Measurements from ENCODE around the gene ARCN1. TPM values are rescaled to one million over a fixed set of nuclear protein-coding genes. Genes with fewer than 3 reads are reported as not detected.

Gene ARCN1
- total and polyA plus RNA-seq, 11 donors = 53.1 to 127 (median 99.6) TPM

- peak overlapping the region; percentile 68 to 96 (median 82) for H3K4me3 ChIP-seq
- peaks cover 0 to 32% (median 12%) of the 10 kb centered on the region in 12 donors for H3K4me1 ChIP-seq
- WGBS, 4 donors = 5 to 26% (median 5%) methylated on average over 6 to 31 of the region's 31 CpGs
- intact Hi-C loops (cut with DNase I) = no loop called here
- TF ChIP-seq CTCF (IDR thresholded peaks at IDR 0.05) (no peak), POLR2A (IDR thresholded peaks at IDR 0.05) (no peak)
- DNase-seq (peak in 1 of 5 donors; percentile 33), ATAC-seq (no peak)
- H3K27me3 ChIP-seq = peaks cover 0 to 5% (median 0%) of the 10 kb centered on the region in 9 donors
- H3K36me3 ChIP-seq = peaks cover 0 to 5% (median under 1%) of the 10 kb centered on the region in 9 donors
- peak overlapping the region in 11 of 12 donors; percentile 11 to 83 (median 67) for H3K27ac ChIP-seq
- no peaks in the 10 kb centered on the region for H3K9me3 ChIP-seq
Measured at GRCh38 chr11:118530180-118530682, 42.0 kb upstream of the ARCN1 start.

- peaks cover 0 to 2% (median 0%) of the 10 kb centered on the region in 9 donors for H3K36me3 ChIP-seq
- H3K9me3 ChIP-seq = no peaks in the 10 kb centered on the region
- H3K27me3 ChIP-seq = peaks cover 0 to 5% (median 0%) of the 10 kb centered on the region in 9 donors
- H3K4me3 ChIP-seq = peak within 1 kb of the TSS; percentile 68 to 96 (median 82)
- peaks cover 0 to 32% (median 12%) of the 10 kb centered on the region in 12 donors for H3K4me1 ChIP-seq
- DNase-seq (peak; percentile 64 to 82 (median 69)), ATAC-seq (peak; percentile 60 to 85 (median 82))
- peak within 1 kb of the TSS in 11 of 12 donors; percentile 11 to 83 (median 67) for H3K27ac ChIP-seq
- TF ChIP-seq POLR2A (IDR thresholded peaks at IDR 0.05) (peak in 1 of 2 donors; percentile 27), CTCF (IDR thresholded peaks at IDR 0.05) (no peak)
- WGBS, 4 donors = 2 to 3% (median 2%) methylated on average over 56 to 94 of the region's 94 CpGs
- intact Hi-C loops (cut with DNase I) = no loop called here
Measured at GRCh38 chr11:118530683-118531596, 41.3 kb upstream of the ARCN1 start, which contains the start of gene TMEM25. Gene TMEM25, plus strand, starts transcription at chr11:118531192. Its CDS starts 610 bp downstream, at chr11:118531802.

- intact Hi-C loops (cut with DNase I) = no loop called here
- WGBS, 4 donors = 21 to 40% (median 31%) methylated on average over 9 to 12 of the region's 12 CpGs
Measured at GRCh38 chr11:118531597-118532084, 40.6 kb upstream of the ARCN1 start.

More at GRCh38 chr11:118531597-118532084, 40.6 kb upstream of the ARCN1 start:
- Histone ChIP-seq H3K36me3 (peaks cover 0 to under 1% (median 0%) of the 10 kb centered on the region in 9 donors), H3K4me3 (peak overlapping the region in 10 of 12 donors; percentile 68 to 96 (median 82)), H3K27ac (peak overlapping the region in 4 of 12 donors; percentile 74 to 83 (median 80)), H3K4me1 (peaks cover 0 to 32% (median 12%) of the 10 kb centered on the region in 12 donors), H3K9me3 (no peaks in the 10 kb centered on the region), H3K27me3 (peaks cover 0 to 5% (median 0%) of the 10 kb centered on the region in 9 donors)
- no peak for TF ChIP-seq CTCF (IDR thresholded peaks at IDR 0.05)
- no peak for TF ChIP-seq POLR2A (IDR thresholded peaks at IDR 0.05)
- ATAC-seq (peak in 1 of 4 donors; percentile 4), DNase-seq (no peak)
